Lung microvascular endothelial cell (primary cell): ENCODE data around the gene MEG3. TPM values are rescaled to one million over a fixed set of nuclear protein-coding genes. Genes with fewer than 3 reads are reported as not detected.

Experiments
- DNase-seq, 2 donors: peaks; one replicate each; pipeline versions ENCODE4 v3.0.0 to v3.0.0-alpha.2; 2010; ENCODE audit warnings: low read depth in 2 of 2
- total RNA-seq: library from RNA; depleted of rRNA; stranded (reverse); fragments of >200 nt; gene quantifications from 2 replicates; pipeline ENCODE4 v1.2.1, GENCODE V29; 2014

The MEG3 gene
- total RNA-seq, 1 donor from 2014 or later = 0.99 TPM

GRCh38 chr14:100846309-100846859 is 20.5 kb downstream of the MEG3 start:
- no peak for DNase-seq

- DNase-seq = peak in 1 of 2 donors; percentile 41
Observed at GRCh38 chr14:100849115-100849781, 23.3 kb downstream of the MEG3 start.

- DNase-seq = peak; percentile 27 to 49
Observed at GRCh38 chr14:100850841-100851585, 25.1 kb downstream of the MEG3 start.

- DNase-seq = no peak
Observed at GRCh38 chr14:100851586-100851916, 25.6 kb downstream of the MEG3 start.

GRCh38 chr14:100851946-100852620 is 26.2 kb downstream of the MEG3 start:
- DNase-seq = no peak

- DNase-seq = no peak
Observed at GRCh38 chr14:100854435-100854834, 28.5 kb downstream of the MEG3 start.

GRCh38 chr14:100855256-100855930 is 29.5 kb downstream of the MEG3 start:
- no peak for DNase-seq

- no peak for DNase-seq
Observed at GRCh38 chr14:100856056-100856950, 30.4 kb downstream of the MEG3 start.

GRCh38 chr14:100857233-100857922 is 31.5 kb downstream of the MEG3 start:
- DNase-seq = no peak

- no peak for DNase-seq
Observed at GRCh38 chr14:100857923-100858837, 32.3 kb downstream of the MEG3 start.

GRCh38 chr14:100858838-100859220 is 32.9 kb downstream of the MEG3 start:
- no peak for DNase-seq

- no peak for DNase-seq
Observed at GRCh38 chr14:100859781-100860180, 33.9 kb downstream of the MEG3 start.

- DNase-seq = no peak
Observed at GRCh38 chr14:100860556-100861187, 34.8 kb downstream of the MEG3 start.

- DNase-seq = no peak
Observed at GRCh38 chr14:100861188-100861936, 35.4 kb downstream of the MEG3 start.

- DNase-seq = no peak
Observed at GRCh38 chr14:100861937-100862247, 36.0 kb downstream of the MEG3 start.

- no peak for DNase-seq
Observed at GRCh38 chr14:100862277-100862676, 36.4 kb downstream of the MEG3 start.

- DNase-seq = no peak
Observed at GRCh38 chr14:100862793-100863192, 36.9 kb downstream of the MEG3 start.

GRCh38 chr14:100864206-100864605 is 38.3 kb downstream of the MEG3 start:
- no peak for DNase-seq
